Fibroblast of the aortic adventitia (primary cell): ENCODE measurements around the gene POT1. TPM values are rescaled to one million over a fixed set of nuclear protein-coding genes. Genes with fewer than 3 reads are reported as not detected.
A peak's percentile ranks its signal among the peaks of the same experiment; 100 is the strongest.
"Not testable (repeated sequence)": the region's sequence is repeated elsewhere in the genome, so short reads cannot be mapped to it uniquely, and the experiment has no call there.

Experiments
- DNase-seq: peaks from one replicate; pipeline ENCODE4 v3.0.0-alpha.2; 2010; ENCODE audit warnings: low read depth
- H3K4me3 ChIP-seq: 2 replicates; pipeline ENCODE4 v1.5.1; 2011; ENCODE audit warnings: low read depth, mild to moderate bottlenecking, control low read depth, low read length, moderate library complexity
- CTCF ChIP-seq: IDR thresholded peaks from 2 replicates; pipeline ENCODE4 v1.5.1; 2011; ENCODE audit warnings: mild to moderate bottlenecking, low read length, control low read depth, inconsistent platforms; ENCODE audit not compliant: insufficient read depth
- total RNA-seq: library from RNA; depleted of rRNA; stranded (reverse); fragments of >200 nt; gene quantifications from 2 replicates; pipeline ENCODE4 v1.2.3, GENCODE V29; 2012; ENCODE audit warnings: low replicate concordance

POT1 gene
- total RNA-seq = 19.5 and 45.8 TPM in 2 replicates

- peak; percentile 100 for DNase-seq
Observed at GRCh38 chr7:124929467-124930172, at the start of gene POT1. Gene POT1 (minus strand): TSS chr7:124929825. CDS start chr7:124897173, 32,652 bp downstream.

GRCh38 chr7:124975131-124975530 lies 45.5 kb upstream of the POT1 start:
- H3K4me3 ChIP-seq, DNase-seq: not testable (repeated sequence)

More at GRCh38 chr7:124929467-124930172, at the start of gene POT1:
- peak within 1 kb of the TSS; percentile 81 for H3K4me3 ChIP-seq
- no peak for TF ChIP-seq CTCF

GRCh38 chr7:124965553-124965952 lies 35.9 kb upstream of the POT1 start:
- no peak for TF ChIP-seq CTCF
- no peak for DNase-seq
- no peak overlapping the region for H3K4me3 ChIP-seq

GRCh38 chr7:124959676-124960075 lies 30.1 kb upstream of the POT1 start:
- DNase-seq = no peak
- TF ChIP-seq CTCF = no peak
- no peak overlapping the region for H3K4me3 ChIP-seq

GRCh38 chr7:124957952-124958351 lies 28.3 kb upstream of the POT1 start:
- not testable (repeated sequence) for H3K4me3 ChIP-seq, DNase-seq

GRCh38 chr7:124956160-124956559 lies 26.5 kb upstream of the POT1 start:
- no peak overlapping the region for H3K4me3 ChIP-seq
- TF ChIP-seq CTCF = no peak
- DNase-seq = peak; percentile 26

- DNase-seq = peak; percentile 21
- no peak for TF ChIP-seq CTCF
- no peak overlapping the region for H3K4me3 ChIP-seq
Observed at GRCh38 chr7:124954790-124955189, 25.2 kb upstream of the POT1 start.

- H3K4me3 ChIP-seq = no peak overlapping the region
- no peak for DNase-seq
- no peak for TF ChIP-seq CTCF
Observed at GRCh38 chr7:124945680-124946079, 16.1 kb upstream of the POT1 start.
